B cell (primary cell): Measurements from ENCODE around the gene MYRIP. TPM values are rescaled to one million over a fixed set of nuclear protein-coding genes. Genes with fewer than 3 reads are reported as not detected.

Source experiments
- ATAC-seq: fragments of 200-7000 bp; cut with Tn5 transposase; one replicate; pipeline ENCODE4 v1.10.0; 2021; ENCODE audit warnings: low read depth, mild to moderate bottlenecking, moderate number of reproducible peaks, moderate library complexity
- CTCF ChIA-PET: fragments of 350-600 bp; sonication (Branson Sonifier 250); formaldehyde crosslinking; loops from one replicate; lab custom pipeline; 2021; ENCODE audit warnings: antibody characterized with exemption, inconsistent platforms; lab: Charles Lee
- POLR2A ChIA-PET: fragments of 350-600 bp; sonication (Branson Sonifier 250); formaldehyde crosslinking; loops from one replicate; lab custom pipeline; 2021; ENCODE audit warnings: antibody characterized with exemption; lab: Charles Lee
- DNase-seq: peaks from one replicate; pipeline ENCODE4 v3.0.0; 2013
- H2AFZ ChIP-seq: 2 replicates; pipeline ENCODE4 v1.6.1; 2012; ENCODE audit warnings: mild to moderate bottlenecking, low read depth, low read length; ENCODE audit not compliant: insufficient read depth, poor library complexity, severe bottlenecking
- H3K27ac ChIP-seq, 2 donors: 1 replicate in 1 of 2; 2 replicates in 1 of 2; pipeline ENCODE4 v1.5.1; 2012 to 2013; ENCODE audit warnings: low read length in 2 of 2, mild to moderate bottlenecking in 2 of 2, moderate library complexity in 1 of 2
- H3K27me3 ChIP-seq, 4 experiments: fragments of 200-600 bp in 1 of 4; sonication (generic) in 1 of 4; replicated peaks in 1 of 4; 1 replicate in 2 of 4; 2 replicates in 2 of 4; pipeline versions ENCODE4 v1.6.1 to v1.7.0; 2013 to 2016; ENCODE audit warnings: low read length in 3 of 4, mild to moderate bottlenecking in 2 of 4, mixed read lengths in 1 of 4, moderate library complexity in 1 of 4; ENCODE audit not compliant: insufficient read depth in 4 of 4, control insufficient read depth in 3 of 4; ENCODE audit errors: control extremely low read depth in 1 of 4
- H3K36me3 ChIP-seq, 2 experiments: replicated peaks in 1 of 2; 1 replicate in 1 of 2; 2 replicates in 1 of 2; pipeline versions ENCODE4 v1.6.1 to v1.7.1; 2013; ENCODE audit warnings: low read length in 1 of 2; ENCODE audit not compliant: insufficient read depth in 2 of 2, control insufficient read depth in 1 of 2; ENCODE audit errors: control extremely low read depth in 1 of 2, extremely low read depth in 1 of 2
- H3K4me1 ChIP-seq, 2 donors: fragments of 200-600 bp in 1 of 2; sonication (generic) in 1 of 2; 1 replicate in 1 of 2; 2 replicates in 1 of 2; pipeline versions ENCODE4 v1.5.1 to v1.6.1; 2013 to 2017; ENCODE audit warnings: low read length in 2 of 2; ENCODE audit not compliant: control insufficient read depth in 2 of 2, insufficient read depth in 2 of 2
- H3K4me2 ChIP-seq: replicated peaks from 2 replicates; pipeline ENCODE3; 2012; ENCODE audit warnings: mild to moderate bottlenecking, low read depth, low read length; ENCODE audit not compliant: poor library complexity, severe bottlenecking
- H3K4me3 ChIP-seq, 5 experiments: fragments of 200-600 bp in 1 of 5; sonication (generic) in 1 of 5; 1 replicate in 3 of 5; 2 replicates in 2 of 5; pipeline versions ENCODE4 v1.5.1 to v1.7.0; 2011 to 2016; ENCODE audit warnings: low read length in 4 of 5, mild to moderate bottlenecking in 4 of 5, low read depth in 2 of 5, control low read depth in 1 of 5, moderate library complexity in 1 of 5; ENCODE audit not compliant: insufficient read depth in 1 of 5; ENCODE audit errors: control extremely low read depth in 1 of 5, extremely low read depth in 1 of 5
- H3K79me2 ChIP-seq: fragments of 200-600 bp; sonication (generic); one replicate; pipeline ENCODE4 v1.6.0; 2016; ENCODE audit warnings: low read length; ENCODE audit not compliant: control insufficient read depth, insufficient read depth
- H3K9ac ChIP-seq: fragments of 200-600 bp; sonication (generic); 2 replicates; pipeline ENCODE4 v1.6.1; 2017; ENCODE audit warnings: mild to moderate bottlenecking, low read length, moderate library complexity
- H3K9me3 ChIP-seq, 3 donors: one replicate each; pipeline versions ENCODE4 v1.6.1 to v1.7.1; 2013; ENCODE audit warnings: low read length in 2 of 3; ENCODE audit not compliant: control insufficient read depth in 2 of 3, insufficient read depth in 1 of 3; ENCODE audit errors: control extremely low read depth in 1 of 3
- H4K20me1 ChIP-seq: 2 replicates; pipeline ENCODE4 v1.6.0; 2012; ENCODE audit warnings: mild to moderate bottlenecking, low read length; ENCODE audit not compliant: insufficient read depth, control insufficient read depth, poor library complexity, severe bottlenecking
- H3K27ac Mint-ChIP-seq: one replicate; pipeline ENCODE4 v1.8.0; 2021; ENCODE audit warnings: mixed read lengths
- H3K27me3 Mint-ChIP-seq: one replicate; pipeline ENCODE4 v1.8.0; 2021; ENCODE audit warnings: mixed read lengths
- H3K4me1 Mint-ChIP-seq: one replicate; pipeline ENCODE4 v1.8.0; 2021; ENCODE audit warnings: mixed read lengths
- H3K4me3 Mint-ChIP-seq: one replicate; pipeline ENCODE4 v1.8.0; 2021; ENCODE audit warnings: mixed read lengths
- H3K9me3 Mint-ChIP-seq: one replicate; pipeline ENCODE4 v1.8.0; 2022; ENCODE audit warnings: mixed read lengths; ENCODE audit not compliant: insufficient read depth
- EZH2 ChIP-seq: IDR thresholded peaks from 2 replicates; pipeline ENCODE4 v1.6.1; 2012; ENCODE audit warnings: borderline replicate concordance, low read depth, mild to moderate bottlenecking, moderate library complexity, low read length; ENCODE audit not compliant: insufficient read depth, poor library complexity, severe bottlenecking
- WGBS: methylation state at CpG from one replicate; pipeline ENCODE4 v1.1.5; 2013; ENCODE audit warnings: missing lambda C conversion rate; ENCODE audit not compliant: insufficient coverage; 5-methylcytosine and 5-hydroxymethylcytosine counted together
- intact Hi-C: fragments of 100-400 bp; cut with micrococcal nuclease; formaldehyde crosslinking; loops from one replicate; pipeline ENCODE4 v1.10.0; 2022
- polyA plus RNA-seq: library from polyadenylated mRNA; depleted of rRNA; stranded (reverse); fragments of >200 nt; gene quantifications from 2 replicates; pipeline ENCODE4 v1.2.3, GENCODE V29; 2012
- total RNA-seq, 2 donors: library from RNA; stranded (reverse); fragments of 120-200 nt in 1 of 2; gene quantifications; 1 replicate in 1 of 2; 2 replicates in 1 of 2; pipeline versions ENCODE4 v1.2.3 to v1.2.4, GENCODE V29; 2013 to 2022
- TF ChIP-seq, protein P1 (sequence below): fragments of 200-600 bp; IDR thresholded peaks from one replicate; pipeline ENCODE4 v1.8.0; 2022; ENCODE audit warnings: antibody characterized with exemption, mild to moderate bottlenecking

The MYRIP gene
- total and polyA plus RNA-seq, 2 donors (not counting 1 experiment from before 2014, with no cell fraction given), result 0.03 to 0.10 TPM

DNA sequence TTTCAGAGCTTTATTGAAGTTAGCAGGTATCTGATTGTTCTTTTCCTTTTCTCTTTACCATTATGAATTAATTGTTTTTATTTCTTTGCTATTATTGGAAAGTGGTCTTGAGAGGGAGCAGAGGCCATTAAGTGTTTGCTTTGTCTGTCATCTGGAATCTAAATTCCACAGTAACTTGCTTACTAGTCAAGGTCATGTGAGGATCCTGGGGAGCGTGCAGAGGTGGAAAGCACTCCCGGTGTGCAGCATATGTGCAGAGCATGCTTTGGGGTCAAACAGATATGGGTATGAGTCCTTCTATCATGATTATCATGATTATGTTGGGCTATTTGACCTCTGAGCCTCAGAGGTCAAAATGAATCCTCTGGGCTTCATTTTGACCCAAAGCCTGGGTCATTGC is 96.4 kb downstream of the MYRIP start:
- Histone ChIP-seq H3K4me1 (no peaks in the 10 kb centered on the region), H3K4me2 (no peak overlapping the region), H3K27ac (no peak overlapping the region), H3K27me3 (no peaks in the 10 kb centered on the region), H3K9ac (no peak overlapping the region), H2AFZ (no peak overlapping the region), H3K36me3 (no peaks in the 10 kb centered on the region), H4K20me1 (no peaks in the 10 kb centered on the region), H3K4me3 (no peak overlapping the region), H3K79me2 (no peaks in the 10 kb centered on the region), H3K9me3 (no peaks in the 10 kb centered on the region)
- Mint-ChIP-seq H3K4me1 (no peaks in the 10 kb centered on the region), H3K27me3 (no peaks in the 10 kb centered on the region), H3K4me3 (no peak overlapping the region), H3K9me3 (no peaks in the 10 kb centered on the region), H3K27ac (no peak overlapping the region)
- CTCF ChIA-PET, result no interaction called here
- intact Hi-C loops, result no loop called here
- ATAC-seq (no peak), DNase-seq (no peak)
- WGBS, result no CpG with 5 or more reads among the region's 2 CpGs
- POLR2A ChIA-PET, result no interaction called here
- no peak for TF ChIP-seq EZH2
- TF ChIP-seq, protein P1, sequence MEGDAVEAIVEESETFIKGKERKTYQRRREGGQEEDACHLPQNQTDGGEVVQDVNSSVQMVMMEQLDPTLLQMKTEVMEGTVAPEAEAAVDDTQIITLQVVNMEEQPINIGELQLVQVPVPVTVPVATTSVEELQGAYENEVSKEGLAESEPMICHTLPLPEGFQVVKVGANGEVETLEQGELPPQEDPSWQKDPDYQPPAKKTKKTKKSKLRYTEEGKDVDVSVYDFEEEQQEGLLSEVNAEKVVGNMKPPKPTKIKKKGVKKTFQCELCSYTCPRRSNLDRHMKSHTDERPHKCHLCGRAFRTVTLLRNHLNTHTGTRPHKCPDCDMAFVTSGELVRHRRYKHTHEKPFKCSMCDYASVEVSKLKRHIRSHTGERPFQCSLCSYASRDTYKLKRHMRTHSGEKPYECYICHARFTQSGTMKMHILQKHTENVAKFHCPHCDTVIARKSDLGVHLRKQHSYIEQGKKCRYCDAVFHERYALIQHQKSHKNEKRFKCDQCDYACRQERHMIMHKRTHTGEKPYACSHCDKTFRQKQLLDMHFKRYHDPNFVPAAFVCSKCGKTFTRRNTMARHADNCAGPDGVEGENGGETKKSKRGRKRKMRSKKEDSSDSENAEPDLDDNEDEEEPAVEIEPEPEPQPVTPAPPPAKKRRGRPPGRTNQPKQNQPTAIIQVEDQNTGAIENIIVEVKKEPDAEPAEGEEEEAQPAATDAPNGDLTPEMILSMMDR, result no peak

- no peaks in the 10 kb centered on the region for H3K9me3 Mint-ChIP-seq
- intact Hi-C loops, result no loop called here
- H3K4me3 Mint-ChIP-seq, result no peak overlapping the region
- Histone ChIP-seq H3K4me2 (no peak overlapping the region), H3K27ac (no peak overlapping the region), H2AFZ (no peak overlapping the region), H3K4me1 (no peaks in the 10 kb centered on the region), H3K4me3 (no peak overlapping the region), H3K9ac (no peak overlapping the region), H3K9me3 (no peaks in the 10 kb centered on the region), H3K36me3 (no peaks in the 10 kb centered on the region), H3K79me2 (no peaks in the 10 kb centered on the region), H4K20me1 (no peaks in the 10 kb centered on the region), H3K27me3 (no peaks in the 10 kb centered on the region)
- CTCF ChIA-PET, result no interaction called here
- TF ChIP-seq EZH2, result no peak
- TF ChIP-seq, protein P1, result no peak
- no peaks in the 10 kb centered on the region for H3K27me3 Mint-ChIP-seq
- H3K27ac Mint-ChIP-seq, result no peak overlapping the region
- H3K4me1 Mint-ChIP-seq, result no peaks in the 10 kb centered on the region
- WGBS, result 72% methylated on average over 3 of the region's 4 CpGs
- ATAC-seq (no peak), DNase-seq (no peak)
- POLR2A ChIA-PET, result no interaction called here
Observed at GRCh38 chr3:39907981-39908380, 98.6 kb downstream of the MYRIP start.
